GM06990 (cell line): ENCODE results near the gene SPATA32.
A peak's percentile ranks its signal among the peaks of the same experiment; 100 is the strongest.

ENCODE experiments used
- DNase-seq: peaks from one replicate; pipeline ENCODE4 v3.0.0-alpha.2; 2011; ENCODE audit not compliant: insufficient read length; ENCODE audit errors: extremely low read depth
- H3K27me3 ChIP-seq: replicated peaks from 2 replicates; pipeline ENCODE4 v1.6.0; 2011; ENCODE audit warnings: low read length; ENCODE audit not compliant: control insufficient read depth, insufficient read depth
- H3K36me3 ChIP-seq: 2 replicates; pipeline ENCODE4 v1.5.1; 2011; ENCODE audit warnings: low read length; ENCODE audit not compliant: control insufficient read depth, insufficient read depth
- H3K4me3 ChIP-seq: replicated peaks from 2 replicates; pipeline ENCODE4 v1.5.1; 2011; ENCODE audit warnings: low read depth, mild to moderate bottlenecking, control low read depth, low read length
- CTCF ChIP-seq: IDR thresholded peaks from 2 replicates; pipeline ENCODE4 v1.5.1; 2011; ENCODE audit warnings: low read length, control low read depth, mild to moderate bottlenecking, inconsistent platforms; ENCODE audit not compliant: insufficient read depth, poor library complexity, severe bottlenecking

The SPATA32 gene

GRCh38 chr17:45277992-45278391, 16.1 kb upstream of the SPATA32 start:
- no peak for TF ChIP-seq CTCF
- Histone ChIP-seq H3K36me3 (peaks cover 26% of the 10 kb centered on the region), H3K4me3 (no peak overlapping the region), H3K27me3 (no peaks in the 10 kb centered on the region)
- no peak for DNase-seq

DNA sequence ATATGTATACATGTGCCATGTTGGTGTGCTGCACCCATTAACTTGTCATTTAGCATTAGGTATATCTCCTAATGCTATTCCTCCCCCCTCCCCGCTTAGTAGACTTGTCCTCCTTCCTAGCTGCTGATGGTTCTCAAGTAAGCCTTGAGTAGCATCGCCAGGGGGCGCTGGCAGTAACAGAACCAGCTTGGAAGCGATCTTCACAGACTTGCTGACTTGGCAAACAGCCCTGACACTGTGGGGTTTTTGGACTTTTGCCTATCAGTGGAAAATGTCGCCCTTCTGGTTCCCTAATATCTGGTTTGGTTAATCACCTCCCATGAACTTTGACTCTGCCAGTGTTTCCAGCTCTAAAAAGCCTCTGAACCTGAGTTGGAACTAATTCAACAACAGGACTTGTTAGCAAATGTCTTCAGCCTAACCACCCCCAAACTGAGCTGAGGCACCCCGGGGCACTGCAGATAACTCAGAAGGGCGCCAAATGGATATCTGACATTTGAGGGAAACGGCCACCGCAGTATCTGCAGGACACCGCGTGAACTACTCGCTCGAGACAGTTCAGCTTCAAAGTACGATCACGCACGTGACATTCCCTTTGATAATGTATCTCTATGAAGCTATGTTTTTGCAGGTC, 15.4 kb upstream of the SPATA32 start:
- peaks cover 20% of the 10 kb centered on the region for H3K36me3 ChIP-seq
- H3K4me3 ChIP-seq = no peak overlapping the region
- no peak for DNase-seq
- H3K27me3 ChIP-seq = no peaks in the 10 kb centered on the region
- TF ChIP-seq CTCF = peak; percentile 82

DNA sequence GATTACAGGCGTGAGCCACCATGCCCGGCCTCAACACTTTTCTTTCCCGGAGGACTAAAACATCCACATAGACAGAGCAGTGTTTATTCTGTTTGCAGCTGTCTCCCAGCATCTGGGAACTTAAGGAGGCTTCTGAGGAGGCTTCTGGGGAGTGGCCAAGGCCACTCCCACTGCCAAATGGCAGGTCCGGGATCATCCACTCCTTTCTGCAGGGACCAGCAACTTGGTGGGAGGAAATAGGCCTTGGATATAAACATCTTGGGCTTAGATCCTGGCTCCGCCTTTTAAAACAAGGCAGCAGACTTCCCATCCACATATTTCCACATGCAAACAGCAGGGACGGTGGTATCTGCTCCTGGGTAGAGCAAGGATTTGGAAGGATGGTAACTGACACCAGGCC, 14.1 kb upstream of the SPATA32 start:
- no peak for TF ChIP-seq CTCF
- H3K27me3 ChIP-seq = no peaks in the 10 kb centered on the region
- DNase-seq = no peak
- H3K36me3 ChIP-seq = peaks cover 20% of the 10 kb centered on the region
- H3K4me3 ChIP-seq = no peak overlapping the region

GRCh38 chr17:45274033-45274432, 12.1 kb upstream of the SPATA32 start:
- DNase-seq = no peak
- peaks cover 29% of the 10 kb centered on the region for H3K36me3 ChIP-seq
- H3K27me3 ChIP-seq = no peaks in the 10 kb centered on the region
- no peak for TF ChIP-seq CTCF
- no peak overlapping the region for H3K4me3 ChIP-seq

DNA sequence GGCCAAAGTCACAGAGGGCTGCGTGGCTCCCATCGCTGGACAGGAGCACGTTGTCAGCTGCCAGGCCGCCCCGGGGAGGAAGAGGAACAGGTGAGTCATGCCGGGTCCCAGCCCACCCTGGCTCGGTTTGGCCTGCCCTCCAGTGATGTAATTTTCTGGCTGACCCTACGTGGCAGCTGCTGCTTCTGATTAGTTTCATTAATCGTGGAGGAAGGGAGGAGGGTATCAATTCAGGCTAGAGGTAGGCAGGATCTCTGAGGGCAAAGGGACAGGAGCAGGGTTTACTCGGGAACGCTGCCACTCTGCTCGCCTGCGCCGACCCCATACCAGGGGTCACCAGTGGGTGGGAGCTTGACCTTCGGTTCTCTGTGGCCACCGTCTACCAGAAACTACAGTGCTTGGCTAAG, 11.7 kb upstream of the SPATA32 start:
- TF ChIP-seq CTCF = no peak
- H3K4me3 ChIP-seq = no peak overlapping the region
- H3K36me3 ChIP-seq = peaks cover 31% of the 10 kb centered on the region
- no peaks in the 10 kb centered on the region for H3K27me3 ChIP-seq
- DNase-seq = no peak

GRCh38 chr17:45271603-45272002, 9.7 kb upstream of the SPATA32 start:
- H3K27me3 ChIP-seq = no peaks in the 10 kb centered on the region
- H3K4me3 ChIP-seq = no peak overlapping the region
- no peak for DNase-seq
- no peak for TF ChIP-seq CTCF
- peaks cover 45% of the 10 kb centered on the region for H3K36me3 ChIP-seq
